Tibial nerve (tissue), 3 donors: ENCODE measurements around the gene RGS1.

Experiments
- POLR2A ChIP-seq, 2 donors: fragments of 450-650 bp; IDR thresholded peaks; one replicate each; pipeline ENCODE4 v1.6.1; 2017; ENCODE audit warnings: antibody characterized with exemption in 2 of 2, mild to moderate bottlenecking in 2 of 2, moderate library complexity in 2 of 2
- TF ChIP-seq, protein P1 (sequence below), 5 experiments: fragments of 200-600 bp in 3 of 5; fragments of 450-650 bp in 2 of 5; sonication (generic) in 3 of 5; IDR thresholded peaks; one replicate each; pipeline ENCODE4 v1.5.1; 2016 to 2019; ENCODE audit warnings: antibody characterized with exemption in 5 of 5, mild to moderate bottlenecking in 3 of 5, moderate library complexity in 2 of 5

DNA sequence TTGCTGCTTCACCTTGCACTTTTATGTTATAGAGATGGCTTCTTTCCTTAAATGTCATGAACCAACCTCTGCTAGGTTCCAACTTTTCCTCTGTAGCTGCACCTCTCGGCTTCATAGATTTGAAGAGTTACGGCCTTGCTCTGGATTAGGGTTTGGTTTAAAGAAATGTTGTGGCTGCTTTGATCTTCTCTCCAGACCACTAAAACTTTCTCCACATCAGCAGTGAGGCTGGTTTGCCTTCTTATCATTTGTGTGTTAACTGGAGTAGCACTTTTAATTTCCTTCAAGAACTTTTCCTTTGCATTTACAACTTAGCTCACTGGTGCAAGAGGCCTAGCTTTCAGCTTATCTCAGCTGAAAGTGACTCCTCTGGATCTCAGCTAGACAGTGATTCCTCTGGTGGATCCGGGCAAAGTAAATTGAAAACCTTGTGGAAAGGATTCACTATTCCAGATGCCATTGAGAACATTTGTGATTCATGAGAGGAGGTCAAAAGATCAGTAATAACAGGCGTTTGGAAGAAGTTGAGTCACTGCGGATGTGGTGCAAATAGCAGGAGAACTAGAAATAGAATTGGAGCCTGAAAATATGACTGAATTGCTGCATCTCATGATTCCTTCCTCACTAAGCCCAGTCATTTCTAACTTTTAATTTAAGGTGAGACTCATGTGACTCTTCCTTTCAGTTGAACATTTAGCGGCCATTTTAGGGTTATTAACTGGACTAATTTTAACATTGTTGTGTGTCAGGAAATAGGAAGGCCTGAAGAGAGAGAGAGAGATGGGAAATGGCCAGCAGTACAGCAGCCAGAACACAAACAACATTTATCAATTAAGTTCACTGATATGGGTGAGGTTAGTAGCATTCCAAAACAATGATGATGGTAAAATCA lies 16.2 kb upstream of the RGS1 start:
- TF ChIP-seq, protein P1, sequence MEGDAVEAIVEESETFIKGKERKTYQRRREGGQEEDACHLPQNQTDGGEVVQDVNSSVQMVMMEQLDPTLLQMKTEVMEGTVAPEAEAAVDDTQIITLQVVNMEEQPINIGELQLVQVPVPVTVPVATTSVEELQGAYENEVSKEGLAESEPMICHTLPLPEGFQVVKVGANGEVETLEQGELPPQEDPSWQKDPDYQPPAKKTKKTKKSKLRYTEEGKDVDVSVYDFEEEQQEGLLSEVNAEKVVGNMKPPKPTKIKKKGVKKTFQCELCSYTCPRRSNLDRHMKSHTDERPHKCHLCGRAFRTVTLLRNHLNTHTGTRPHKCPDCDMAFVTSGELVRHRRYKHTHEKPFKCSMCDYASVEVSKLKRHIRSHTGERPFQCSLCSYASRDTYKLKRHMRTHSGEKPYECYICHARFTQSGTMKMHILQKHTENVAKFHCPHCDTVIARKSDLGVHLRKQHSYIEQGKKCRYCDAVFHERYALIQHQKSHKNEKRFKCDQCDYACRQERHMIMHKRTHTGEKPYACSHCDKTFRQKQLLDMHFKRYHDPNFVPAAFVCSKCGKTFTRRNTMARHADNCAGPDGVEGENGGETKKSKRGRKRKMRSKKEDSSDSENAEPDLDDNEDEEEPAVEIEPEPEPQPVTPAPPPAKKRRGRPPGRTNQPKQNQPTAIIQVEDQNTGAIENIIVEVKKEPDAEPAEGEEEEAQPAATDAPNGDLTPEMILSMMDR (IDR thresholded peaks at IDR 0.05), result no peak
- TF ChIP-seq POLR2A (IDR thresholded peaks at IDR 0.05), result no peak
